HepG2 (cell line): ENCODE data around the gene NAV1. TPM values are rescaled to one million over a fixed set of nuclear protein-coding genes. Genes with fewer than 3 reads are reported as not detected.

ENCODE experiments used
- CENPX ChIP-seq: sonication (generic); formaldehyde crosslinking; IDR thresholded peaks from 2 replicates; pipeline ENCODE4 v1.9.0; 2021; ENCODE audit warnings: mild to moderate bottlenecking, missing genetic modification reagents, moderate library complexity
- HNF4A ChIP-seq: sonication (generic); formaldehyde crosslinking; IDR thresholded peaks from 2 replicates; pipeline ENCODE4 v1.4.0; 2020; ENCODE audit warnings: missing genetic modification reagents
- HNRNPH1 ChIP-seq: fragments of 200-400 bp; formaldehyde crosslinking; optimal IDR thresholded peaks from 2 replicates; pipeline ENCODE3; 2017; ENCODE audit warnings: mild to moderate bottlenecking, low read depth, low read length
- HNRNPL ChIP-seq: fragments of 200-400 bp; formaldehyde crosslinking; IDR thresholded peaks from 2 replicates; pipeline ENCODE4 v1.6.1; 2017; ENCODE audit warnings: mild to moderate bottlenecking, low read depth, low read length
- MBNL3 ChIP-seq: fragments of 250-450 bp; sonication (Bioruptor Pico); conservative IDR thresholded peaks from 2 replicates; pipeline ENCODE4 v1.8.0; 2022; ENCODE audit warnings: mild to moderate bottlenecking, inconsistent platforms
- MZF1 ChIP-seq: sonication (generic); formaldehyde crosslinking; IDR thresholded peaks from 2 replicates; pipeline ENCODE4 v1.8.1; 2023; ENCODE audit warnings: mild to moderate bottlenecking, missing genetic modification reagents, borderline replicate concordance
- NFATC3 ChIP-seq: sonication (generic); formaldehyde crosslinking; IDR thresholded peaks from 2 replicates; pipeline ENCODE4 v1.5.1; 2020; ENCODE audit warnings: mild to moderate bottlenecking, missing genetic modification reagents
- SCMH1 ChIP-seq: sonication (generic); formaldehyde crosslinking; IDR thresholded peaks from 2 replicates; pipeline ENCODE4 v1.9.0; 2021; ENCODE audit warnings: missing genetic modification reagents, mild to moderate bottlenecking, borderline replicate concordance
- SIX4 ChIP-seq: sonication (generic); formaldehyde crosslinking; IDR thresholded peaks from 2 replicates; pipeline ENCODE4 v1.4.0; 2020; ENCODE audit warnings: missing genetic modification reagents
- SKIL ChIP-seq: sonication (generic); formaldehyde crosslinking; IDR thresholded peaks from 2 replicates; pipeline ENCODE4 v1.8.0; 2022; ENCODE audit warnings: missing genetic modification reagents, mild to moderate bottlenecking, moderate library complexity, borderline replicate concordance
- SNAPC5 ChIP-seq: sonication (generic); formaldehyde crosslinking; IDR thresholded peaks from 2 replicates; pipeline ENCODE4 v1.8.1; 2023; ENCODE audit warnings: mild to moderate bottlenecking, missing genetic modification reagents, borderline replicate concordance
- SRSF9 ChIP-seq: fragments of 200-400 bp; formaldehyde crosslinking; IDR thresholded peaks from 2 replicates; pipeline ENCODE4 v1.6.1; 2018; ENCODE audit warnings: borderline replicate concordance, mild to moderate bottlenecking, low read depth, low read length; ENCODE audit not compliant: insufficient read depth, poor library complexity, severe bottlenecking
- TAF15 ChIP-seq: fragments of 200-400 bp; formaldehyde crosslinking; IDR thresholded peaks from one replicate; pipeline ENCODE4 v1.6.1; 2018; ENCODE audit warnings: mild to moderate bottlenecking, low read depth, low read length; ENCODE audit not compliant: poor library complexity, severe bottlenecking
- TRIM24 ChIP-seq: sonication (generic); formaldehyde crosslinking; IDR thresholded peaks from 2 replicates; pipeline ENCODE4 v1.8.0; 2022; ENCODE audit warnings: mild to moderate bottlenecking, missing genetic modification reagents
- ZNF232 ChIP-seq: sonication (generic); formaldehyde crosslinking; IDR thresholded peaks from 2 replicates; pipeline ENCODE4 v1.4.0; 2020; ENCODE audit warnings: missing genetic modification reagents, borderline replicate concordance
- ZNF670 ChIP-seq: sonication (generic); formaldehyde crosslinking; IDR thresholded peaks from 2 replicates; pipeline ENCODE4 v1.8.0; 2022; ENCODE audit warnings: mild to moderate bottlenecking, missing genetic modification reagents, borderline replicate concordance
- polyA plus RNA-seq, 8 experiments: library from polyadenylated mRNA; depleted of rRNA in 3 of 8; stranded (reverse) in 7 of 8; unstranded in 1 of 8; fragments of >200 nt; fragmentation: Illumina TruSeq in 4 of 8; extraction: Trizol in 4 of 8; gene quantifications; 2 replicates each; pipeline versions ENCODE4 v1.2.1 to v1.2.3, GENCODE V29; 2011 to 2016; ENCODE audit warnings: low read depth in 4 of 8, missing spikeins in 1 of 8, mixed read lengths in 1 of 8; ENCODE audit not compliant: insufficient read depth in 1 of 8
- total RNA-seq, 5 experiments: library from RNA; depleted of rRNA; stranded (reverse); fragments of >200 nt; fragmentation: Illumina TruSeq; extraction: Trizol; gene quantifications; 2 replicates each; pipeline ENCODE4 v1.2.3, GENCODE V29; 2016; ENCODE audit warnings: low read depth in 1 of 5
- TF ChIP-seq, protein P1 (sequence below): sonication (generic); formaldehyde crosslinking; IDR thresholded peaks from 2 replicates; pipeline ENCODE4 v1.4.0; 2020; ENCODE audit warnings: missing genetic modification reagents
- TF ChIP-seq, protein P2 (sequence below), 2 experiments: fragments of 450-650 bp in 1 of 2; sonication (generic) in 1 of 2; formaldehyde crosslinking; IDR thresholded peaks; 2 replicates each; pipeline versions ENCODE4 v1.5.0 to v1.8.0; 2020 to 2022; ENCODE audit warnings: mild to moderate bottlenecking in 1 of 2, missing genetic modification reagents in 1 of 2
- TF ChIP-seq, protein P3 (sequence below): sonication (generic); IDR thresholded peaks from 2 replicates; pipeline ENCODE4 v1.6.1; 2016; ENCODE audit warnings: low read depth, borderline replicate concordance

Gene NAV1
- total and polyA plus RNA-seq, 2 of the 13 experiments (the other 11 are each of a cell fraction or from before 2014, with no cell fraction given) = not detected

DNA sequence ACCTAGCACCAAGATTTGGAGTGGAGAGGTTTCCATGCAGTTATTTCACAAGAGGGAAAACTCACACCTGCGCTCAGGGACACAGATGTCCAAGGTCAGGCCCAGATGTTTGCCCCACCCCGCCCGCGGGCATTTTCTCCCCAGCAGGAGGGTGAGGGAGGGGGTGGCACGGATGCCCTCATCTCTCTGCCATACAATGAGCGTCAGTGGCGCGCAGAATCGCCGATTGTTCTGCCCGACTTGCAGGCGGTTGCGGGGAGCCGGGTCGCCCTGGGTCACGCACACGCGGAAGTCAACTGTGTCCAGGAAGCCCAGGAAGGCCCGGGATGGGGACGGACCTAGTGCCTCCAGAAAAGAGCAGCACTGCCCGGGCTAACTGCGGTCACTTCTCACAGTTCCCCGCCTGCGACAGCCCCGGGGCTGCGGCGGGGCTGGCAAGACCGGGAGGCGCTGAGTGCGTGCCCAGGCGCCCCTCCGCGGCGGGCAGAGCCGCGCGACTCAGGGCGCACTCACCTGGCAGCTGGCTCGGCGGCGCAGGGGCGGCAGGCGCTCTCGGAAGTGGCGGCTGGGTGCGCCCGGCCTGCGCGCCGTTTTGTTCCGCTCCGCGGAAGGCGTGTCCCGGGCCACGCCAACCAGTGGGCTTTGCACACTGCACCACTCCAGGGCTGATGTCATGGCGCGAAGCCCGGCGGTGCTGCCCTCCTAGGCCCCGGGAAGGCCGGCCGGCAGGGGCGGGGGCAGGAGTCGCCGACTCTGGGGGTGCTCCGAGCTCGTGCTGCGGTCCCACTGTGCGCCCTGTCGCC lies 32.2 kb upstream of the NAV1 start, which contains the start of gene CSRP1 (continued):
- TF ChIP-seq CENPX (no peak), TAF15 (no peak), HNF4A (CRISPR knock-in tag) (peak; percentile 26; the same call in 1 of the 2 replicates), SRSF9 (no peak), NFATC3 (CRISPR knock-in tag) (no peak), SNAPC5 (no peak), SCMH1 (CRISPR knock-in tag) (no peak), HNRNPL (peak; percentile 88), ZNF670 (CRISPR knock-in tag) (no peak), HNRNPH1 (no peak), TRIM24 (CRISPR knock-in tag) (no peak), MZF1 (CRISPR knock-in tag) (no peak), SIX4 (CRISPR knock-in tag) (no peak), SKIL (CRISPR knock-in tag) (no peak), MBNL3 (no peak), ZNF232 (CRISPR knock-in tag) (no peak)
- TF ChIP-seq, protein P1, sequence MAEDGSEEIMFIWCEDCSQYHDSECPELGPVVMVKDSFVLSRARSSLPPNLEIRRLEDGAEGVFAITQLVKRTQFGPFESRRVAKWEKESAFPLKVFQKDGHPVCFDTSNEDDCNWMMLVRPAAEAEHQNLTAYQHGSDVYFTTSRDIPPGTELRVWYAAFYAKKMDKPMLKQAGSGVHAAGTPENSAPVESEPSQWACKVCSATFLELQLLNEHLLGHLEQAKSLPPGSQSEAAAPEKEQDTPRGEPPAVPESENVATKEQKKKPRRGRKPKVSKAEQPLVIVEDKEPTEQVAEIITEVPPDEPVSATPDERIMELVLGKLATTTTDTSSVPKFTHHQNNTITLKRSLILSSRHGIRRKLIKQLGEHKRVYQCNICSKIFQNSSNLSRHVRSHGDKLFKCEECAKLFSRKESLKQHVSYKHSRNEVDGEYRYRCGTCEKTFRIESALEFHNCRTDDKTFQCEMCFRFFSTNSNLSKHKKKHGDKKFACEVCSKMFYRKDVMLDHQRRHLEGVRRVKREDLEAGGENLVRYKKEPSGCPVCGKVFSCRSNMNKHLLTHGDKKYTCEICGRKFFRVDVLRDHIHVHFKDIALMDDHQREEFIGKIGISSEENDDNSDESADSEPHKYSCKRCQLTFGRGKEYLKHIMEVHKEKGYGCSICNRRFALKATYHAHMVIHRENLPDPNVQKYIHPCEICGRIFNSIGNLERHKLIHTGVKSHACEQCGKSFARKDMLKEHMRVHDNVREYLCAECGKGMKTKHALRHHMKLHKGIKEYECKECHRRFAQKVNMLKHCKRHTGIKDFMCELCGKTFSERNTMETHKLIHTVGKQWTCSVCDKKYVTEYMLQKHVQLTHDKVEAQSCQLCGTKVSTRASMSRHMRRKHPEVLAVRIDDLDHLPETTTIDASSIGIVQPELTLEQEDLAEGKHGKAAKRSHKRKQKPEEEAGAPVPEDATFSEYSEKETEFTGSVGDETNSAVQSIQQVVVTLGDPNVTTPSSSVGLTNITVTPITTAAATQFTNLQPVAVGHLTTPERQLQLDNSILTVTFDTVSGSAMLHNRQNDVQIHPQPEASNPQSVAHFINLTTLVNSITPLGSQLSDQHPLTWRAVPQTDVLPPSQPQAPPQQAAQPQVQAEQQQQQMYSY (CRISPR knock-in tag) = no peak
- TF ChIP-seq, protein P2, sequence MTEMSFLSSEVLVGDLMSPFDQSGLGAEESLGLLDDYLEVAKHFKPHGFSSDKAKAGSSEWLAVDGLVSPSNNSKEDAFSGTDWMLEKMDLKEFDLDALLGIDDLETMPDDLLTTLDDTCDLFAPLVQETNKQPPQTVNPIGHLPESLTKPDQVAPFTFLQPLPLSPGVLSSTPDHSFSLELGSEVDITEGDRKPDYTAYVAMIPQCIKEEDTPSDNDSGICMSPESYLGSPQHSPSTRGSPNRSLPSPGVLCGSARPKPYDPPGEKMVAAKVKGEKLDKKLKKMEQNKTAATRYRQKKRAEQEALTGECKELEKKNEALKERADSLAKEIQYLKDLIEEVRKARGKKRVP (CRISPR knock-in tag; IDR thresholded peaks at IDR 0.05) = 0 out of 4 replicates have a peak, but pooled peaks of 1 of the 2 experiments have one; percentile 15
- TF ChIP-seq, protein P3, sequence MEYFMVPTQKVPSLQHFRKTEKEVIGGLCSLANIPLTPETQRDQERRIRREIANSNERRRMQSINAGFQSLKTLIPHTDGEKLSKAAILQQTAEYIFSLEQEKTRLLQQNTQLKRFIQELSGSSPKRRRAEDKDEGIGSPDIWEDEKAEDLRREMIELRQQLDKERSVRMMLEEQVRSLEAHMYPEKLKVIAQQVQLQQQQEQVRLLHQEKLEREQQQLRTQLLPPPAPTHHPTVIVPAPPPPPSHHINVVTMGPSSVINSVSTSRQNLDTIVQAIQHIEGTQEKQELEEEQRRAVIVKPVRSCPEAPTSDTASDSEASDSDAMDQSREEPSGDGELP = no peak
